ENCODE data around the gene ZNF543. TPM values are rescaled to one million over a fixed set of nuclear protein-coding genes. Genes with fewer than 3 reads are reported as not detected.
A peak's percentile ranks its signal among the peaks of the same experiment; 100 is the strongest.

ZNF543 gene
- polyA plus RNA-seq, 1 experiment = 2.6 TPM

DNA sequence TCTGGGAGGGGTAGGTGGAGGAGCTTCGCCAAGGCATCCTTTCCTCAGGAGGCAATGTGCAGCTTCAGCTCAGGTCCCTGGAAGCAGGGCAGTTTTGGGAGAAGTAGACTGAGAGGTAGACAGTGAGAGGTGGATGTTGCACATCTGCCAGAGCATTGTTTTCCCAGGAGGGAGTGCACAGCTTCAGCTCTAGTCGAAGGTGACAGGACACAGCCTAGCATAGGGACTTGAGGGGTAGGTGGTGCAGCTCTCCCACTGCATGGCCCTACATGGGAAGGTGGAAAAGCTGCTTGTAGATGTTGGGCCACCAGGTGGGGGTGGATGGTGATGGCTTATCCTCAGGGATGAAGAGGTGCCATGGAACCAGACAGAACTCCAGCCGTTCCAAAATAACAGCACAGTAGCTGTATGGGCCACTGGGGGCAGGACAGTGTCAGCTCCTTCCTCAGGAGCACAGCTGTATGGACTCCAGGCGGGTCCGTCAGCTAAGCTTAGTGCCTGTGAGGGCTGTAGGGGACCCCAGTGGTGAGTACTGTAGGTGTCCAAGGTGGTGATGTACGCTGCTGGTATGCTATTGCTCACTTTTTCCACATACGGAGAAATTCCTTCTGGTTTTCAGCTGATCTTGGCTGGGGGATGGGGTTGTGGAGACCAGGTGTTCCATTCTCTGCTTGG lies 17.4 kb upstream of the ZNF543 start:
- no peak overlapping the region for H3K4me3 ChIP-seq (ENCODE audit: low read depth, low read length)
- H3K27me3 ChIP-seq (ENCODE audit: control insufficient read depth, insufficient read depth, low read length) = no peaks in the 10 kb centered on the region
- POLR2A ChIA-PET = interaction anchor here (0.7 to 1.1 kb wide), 2 partner anchors 14 to 48 kb away, joined by 3 to 4 read pairs; partner anchors contain the start of gene ZNF304
- peak overlapping the region; percentile 80 for H3K27ac ChIP-seq (ENCODE audit: low read depth, low read length)
- CTCF ChIA-PET = interaction anchor here (1.1 kb wide), 1 partner anchor 14 kb away, joined by 5 read pairs; no protein-coding TSS in a partner anchor
- TF ChIP-seq, protein P1, sequence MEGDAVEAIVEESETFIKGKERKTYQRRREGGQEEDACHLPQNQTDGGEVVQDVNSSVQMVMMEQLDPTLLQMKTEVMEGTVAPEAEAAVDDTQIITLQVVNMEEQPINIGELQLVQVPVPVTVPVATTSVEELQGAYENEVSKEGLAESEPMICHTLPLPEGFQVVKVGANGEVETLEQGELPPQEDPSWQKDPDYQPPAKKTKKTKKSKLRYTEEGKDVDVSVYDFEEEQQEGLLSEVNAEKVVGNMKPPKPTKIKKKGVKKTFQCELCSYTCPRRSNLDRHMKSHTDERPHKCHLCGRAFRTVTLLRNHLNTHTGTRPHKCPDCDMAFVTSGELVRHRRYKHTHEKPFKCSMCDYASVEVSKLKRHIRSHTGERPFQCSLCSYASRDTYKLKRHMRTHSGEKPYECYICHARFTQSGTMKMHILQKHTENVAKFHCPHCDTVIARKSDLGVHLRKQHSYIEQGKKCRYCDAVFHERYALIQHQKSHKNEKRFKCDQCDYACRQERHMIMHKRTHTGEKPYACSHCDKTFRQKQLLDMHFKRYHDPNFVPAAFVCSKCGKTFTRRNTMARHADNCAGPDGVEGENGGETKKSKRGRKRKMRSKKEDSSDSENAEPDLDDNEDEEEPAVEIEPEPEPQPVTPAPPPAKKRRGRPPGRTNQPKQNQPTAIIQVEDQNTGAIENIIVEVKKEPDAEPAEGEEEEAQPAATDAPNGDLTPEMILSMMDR (IDR thresholded peaks at IDR 0.05; ENCODE audit: low read depth, low read length) = no peak
- H3K9me3 ChIP-seq (ENCODE audit: control insufficient read depth, insufficient read depth, low read length) = no peaks in the 10 kb centered on the region
- DNase-seq (ENCODE audit: low read depth, low spot score) = no peak

DNA sequence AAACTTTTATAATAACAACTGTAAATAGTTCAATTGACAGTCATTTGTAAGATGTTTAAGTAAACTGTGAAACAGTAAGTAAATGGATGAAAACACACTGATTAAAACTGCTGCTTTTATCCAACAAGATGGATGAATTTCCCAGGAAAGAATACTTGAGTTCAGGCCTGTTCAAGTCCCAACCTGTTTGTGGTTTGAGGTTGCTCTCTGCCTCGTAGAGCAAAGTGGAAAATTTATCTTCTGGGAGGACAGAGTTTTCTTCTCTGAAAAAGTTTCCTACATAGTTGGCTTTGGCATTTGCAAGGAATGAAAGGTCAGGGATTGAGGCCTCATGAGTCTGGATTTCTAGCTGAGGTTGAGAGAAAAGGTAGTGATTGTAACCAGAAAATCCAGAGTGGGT lies 15.2 kb upstream of the ZNF543 start:
- TF ChIP-seq, protein P1 (IDR thresholded peaks at IDR 0.05; ENCODE audit: low read depth, low read length) = no peak
- Histone ChIP-seq H3K9me3 (ENCODE audit: control insufficient read depth, insufficient read depth, low read length) (no peaks in the 10 kb centered on the region; the same call in 1 of the 2 replicates), H3K4me3 (ENCODE audit: low read depth, low read length) (no peak overlapping the region), H3K27me3 (ENCODE audit: control insufficient read depth, insufficient read depth, low read length) (no peaks in the 10 kb centered on the region), H3K27ac (ENCODE audit: low read depth, low read length) (no peak overlapping the region)
- ChIA-PET CTCF (no interaction called here), POLR2A (no interaction called here)
- DNase-seq (ENCODE audit: low read depth, low spot score) = no peak

DNA sequence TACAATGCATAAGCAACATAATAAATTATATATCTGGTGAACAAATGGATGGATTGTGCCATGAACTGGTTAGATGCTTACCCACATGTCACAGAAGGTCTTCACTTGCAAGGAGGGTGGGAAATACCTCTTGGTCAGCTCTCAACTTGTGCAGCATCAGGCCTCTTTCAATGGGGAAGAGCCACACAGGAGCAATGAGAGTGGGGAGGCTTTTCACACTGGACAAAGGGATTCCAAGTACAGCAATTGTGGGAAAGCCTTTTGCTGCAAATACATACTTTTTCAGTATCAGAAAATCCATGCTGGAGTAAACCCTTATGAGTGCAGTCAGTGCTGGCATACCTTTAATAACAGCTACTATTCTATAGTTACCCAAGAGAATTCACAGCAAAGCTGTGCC lies 11.8 kb upstream of the ZNF543 start:
- CTCF ChIA-PET = no interaction called here
- TF ChIP-seq, protein P1 (IDR thresholded peaks at IDR 0.05; ENCODE audit: low read depth, low read length) = no peak
- peaks cover 2% of the 10 kb centered on the region for H3K27me3 ChIP-seq (ENCODE audit: control insufficient read depth, insufficient read depth, low read length)
- no peak overlapping the region for H3K27ac ChIP-seq (ENCODE audit: low read depth, low read length)
- H3K9me3 ChIP-seq (ENCODE audit: control insufficient read depth, insufficient read depth, low read length) = no peaks in the 10 kb centered on the region; the same call in 1 of the 2 replicates
- POLR2A ChIA-PET = no interaction called here
- no peak overlapping the region for H3K4me3 ChIP-seq (ENCODE audit: low read depth, low read length)
- DNase-seq (ENCODE audit: low read depth, low spot score) = no peak

DNA sequence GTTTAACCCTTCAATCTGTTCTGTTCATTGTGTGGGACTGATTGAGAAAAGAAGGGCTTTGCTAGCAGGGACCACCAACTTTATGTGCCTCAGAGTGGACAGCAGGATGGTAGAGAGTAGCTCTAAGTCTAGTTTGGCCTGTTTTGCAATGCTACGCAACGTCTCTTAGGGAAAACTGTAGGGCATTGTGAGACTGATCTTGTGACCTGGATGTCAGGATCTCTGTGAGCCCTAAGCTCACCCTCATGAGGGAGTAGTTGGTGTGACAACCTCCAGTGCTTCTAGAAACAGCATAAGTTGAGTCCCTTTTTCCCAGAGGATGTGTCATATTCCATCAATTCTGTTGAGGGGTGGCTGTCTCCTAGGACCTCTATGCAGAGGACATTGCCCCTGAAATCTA lies 9.5 kb upstream of the ZNF543 start:
- Histone ChIP-seq H3K27me3 (ENCODE audit: control insufficient read depth, insufficient read depth, low read length) (peaks cover 8% of the 10 kb centered on the region), H3K9me3 (ENCODE audit: control insufficient read depth, insufficient read depth, low read length) (no peaks in the 10 kb centered on the region; the same call in 1 of the 2 replicates), H3K27ac (ENCODE audit: low read depth, low read length) (no peak overlapping the region), H3K4me3 (ENCODE audit: low read depth, low read length) (no peak overlapping the region)
- DNase-seq (ENCODE audit: low read depth, low spot score) = no peak
- CTCF ChIA-PET = no interaction called here
- POLR2A ChIA-PET = interaction anchor here (2.0 kb wide), 1 partner anchor 9 kb away, joined by 6 read pairs; no protein-coding TSS in a partner anchor
- TF ChIP-seq, protein P1 (IDR thresholded peaks at IDR 0.05; ENCODE audit: low read depth, low read length) = no peak

DNA sequence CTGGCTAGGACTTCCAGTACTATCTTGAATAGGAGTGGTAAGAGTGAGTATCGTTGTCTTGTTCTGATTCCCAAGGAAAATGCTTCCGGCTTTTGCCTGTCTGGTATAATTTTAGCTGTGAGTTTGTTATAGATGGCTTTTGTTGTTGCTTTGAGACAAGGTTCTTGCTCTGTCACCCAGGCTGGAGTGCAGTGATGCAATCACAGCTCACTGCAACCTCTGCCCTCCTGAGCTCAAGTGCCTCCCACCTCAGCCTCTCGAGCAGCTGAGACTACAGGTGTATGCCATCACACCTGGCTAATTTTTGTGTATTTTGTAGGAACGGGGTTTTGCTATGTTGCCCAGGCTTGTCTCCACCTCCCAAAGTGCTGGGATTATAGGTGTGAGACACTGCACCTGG lies 6.1 kb upstream of the ZNF543 start:
- Histone ChIP-seq H3K4me3 (ENCODE audit: low read depth, low read length) (no peak overlapping the region), H3K27ac (ENCODE audit: low read depth, low read length) (no peak overlapping the region), H3K9me3 (ENCODE audit: control insufficient read depth, insufficient read depth, low read length) (no peaks in the 10 kb centered on the region), H3K27me3 (ENCODE audit: control insufficient read depth, insufficient read depth, low read length) (peaks cover 12% of the 10 kb centered on the region)
- POLR2A ChIA-PET = no interaction called here
- no peak for DNase-seq (ENCODE audit: low read depth, low spot score)
- CTCF ChIA-PET = no interaction called here
- TF ChIP-seq, protein P1 (IDR thresholded peaks at IDR 0.05; ENCODE audit: low read depth, low read length) = no peak
